Rectal smooth muscle tissue (tissue), 1 donor: Measurements from ENCODE around the gene PPP2R2B.

Experiments
- H3K27ac ChIP-seq: one replicate; pipeline ENCODE4 v1.7.0; 2013; ENCODE audit warnings: low read depth, low read length, inconsistent platforms
- H3K27me3 ChIP-seq: one replicate; pipeline ENCODE4 v1.7.0; 2013; ENCODE audit warnings: low read length; ENCODE audit not compliant: control insufficient read depth, insufficient read depth
- H3K36me3 ChIP-seq: one replicate; pipeline ENCODE4 v1.7.0; 2013; ENCODE audit warnings: low read length; ENCODE audit not compliant: control insufficient read depth, insufficient read depth
- H3K4me1 ChIP-seq: one replicate; pipeline ENCODE4 v1.7.0; 2013; ENCODE audit warnings: low read length; ENCODE audit not compliant: control insufficient read depth, insufficient read depth
- H3K4me3 ChIP-seq: one replicate; pipeline ENCODE4 v1.7.0; 2013; ENCODE audit warnings: low read length
- H3K9ac ChIP-seq: one replicate; pipeline ENCODE4 v1.7.0; 2013; ENCODE audit warnings: low read length

The PPP2R2B gene

GRCh38 chr5:146878476-146879172 is at the start of gene PPP2R2B:
Gene PPP2R2B (minus strand): TSS chr5:146878757.
- Histone ChIP-seq H3K9ac (no peak within 1 kb of the TSS), H3K27ac (no peak within 1 kb of the TSS), H3K4me3 (peak within 1 kb of the TSS; percentile 70), H3K36me3 (no peaks in the 10 kb centered on the region), H3K4me1 (no peaks in the 10 kb centered on the region), H3K27me3 (peaks cover 3% of the 10 kb centered on the region)

- Histone ChIP-seq H3K4me3 (no peak overlapping the region), H3K36me3 (no peaks in the 10 kb centered on the region), H3K4me1 (no peaks in the 10 kb centered on the region), H3K27me3 (no peaks in the 10 kb centered on the region), H3K9ac (no peak overlapping the region), H3K27ac (no peak overlapping the region)
Observed at GRCh38 chr5:146924132-146924531, 45.6 kb upstream of the PPP2R2B start.

- H3K27me3 ChIP-seq = no peaks in the 10 kb centered on the region
- H3K9ac ChIP-seq = no peak overlapping the region
- H3K4me1 ChIP-seq = no peaks in the 10 kb centered on the region
- H3K4me3 ChIP-seq = no peak overlapping the region
- no peaks in the 10 kb centered on the region for H3K36me3 ChIP-seq
- H3K27ac ChIP-seq = no peak overlapping the region
Observed at GRCh38 chr5:146921225-146921624, 42.7 kb upstream of the PPP2R2B start.

GRCh38 chr5:146920351-146920881 is 41.9 kb upstream of the PPP2R2B start:
- Histone ChIP-seq H3K9ac (no peak overlapping the region), H3K27ac (no peak overlapping the region), H3K27me3 (no peaks in the 10 kb centered on the region), H3K4me1 (no peaks in the 10 kb centered on the region), H3K4me3 (no peak overlapping the region), H3K36me3 (no peaks in the 10 kb centered on the region)

GRCh38 chr5:146919304-146919703 is 40.7 kb upstream of the PPP2R2B start:
- Histone ChIP-seq H3K4me1 (no peaks in the 10 kb centered on the region), H3K4me3 (no peak overlapping the region), H3K36me3 (no peaks in the 10 kb centered on the region), H3K9ac (no peak overlapping the region), H3K27me3 (no peaks in the 10 kb centered on the region), H3K27ac (no peak overlapping the region)

GRCh38 chr5:146917931-146918330 is 39.4 kb upstream of the PPP2R2B start:
- H3K4me1 ChIP-seq = no peaks in the 10 kb centered on the region
- no peak overlapping the region for H3K9ac ChIP-seq
- H3K4me3 ChIP-seq = no peak overlapping the region
- H3K36me3 ChIP-seq = no peaks in the 10 kb centered on the region
- H3K27ac ChIP-seq = no peak overlapping the region
- H3K27me3 ChIP-seq = no peaks in the 10 kb centered on the region

- no peak overlapping the region for H3K27ac ChIP-seq
- no peaks in the 10 kb centered on the region for H3K36me3 ChIP-seq
- no peak overlapping the region for H3K4me3 ChIP-seq
- no peaks in the 10 kb centered on the region for H3K4me1 ChIP-seq
- H3K9ac ChIP-seq = no peak overlapping the region
- no peaks in the 10 kb centered on the region for H3K27me3 ChIP-seq
Observed at GRCh38 chr5:146912874-146913273, 34.3 kb upstream of the PPP2R2B start.

- H3K4me1 ChIP-seq = no peaks in the 10 kb centered on the region
- H3K36me3 ChIP-seq = no peaks in the 10 kb centered on the region
- H3K4me3 ChIP-seq = no peak overlapping the region
- H3K27me3 ChIP-seq = no peaks in the 10 kb centered on the region
- H3K9ac ChIP-seq = no peak overlapping the region
- H3K27ac ChIP-seq = no peak overlapping the region
Observed at GRCh38 chr5:146910239-146910638, 31.7 kb upstream of the PPP2R2B start.

GRCh38 chr5:146909255-146910068 is 30.9 kb upstream of the PPP2R2B start:
- Histone ChIP-seq H3K27ac (no peak overlapping the region), H3K9ac (no peak overlapping the region), H3K4me3 (no peak overlapping the region), H3K4me1 (no peaks in the 10 kb centered on the region), H3K36me3 (no peaks in the 10 kb centered on the region), H3K27me3 (no peaks in the 10 kb centered on the region)

- H3K27me3 ChIP-seq = no peaks in the 10 kb centered on the region
- no peak overlapping the region for H3K9ac ChIP-seq
- H3K27ac ChIP-seq = no peak overlapping the region
- H3K36me3 ChIP-seq = no peaks in the 10 kb centered on the region
- H3K4me3 ChIP-seq = no peak overlapping the region
- H3K4me1 ChIP-seq = no peaks in the 10 kb centered on the region
Observed at GRCh38 chr5:146906803-146907202, 28.2 kb upstream of the PPP2R2B start.

GRCh38 chr5:146904890-146905289 is 26.3 kb upstream of the PPP2R2B start:
- Histone ChIP-seq H3K9ac (no peak overlapping the region), H3K27ac (no peak overlapping the region), H3K4me1 (no peaks in the 10 kb centered on the region), H3K27me3 (no peaks in the 10 kb centered on the region), H3K4me3 (no peak overlapping the region), H3K36me3 (no peaks in the 10 kb centered on the region)

GRCh38 chr5:146903789-146904188 is 25.2 kb upstream of the PPP2R2B start:
- Histone ChIP-seq H3K36me3 (no peaks in the 10 kb centered on the region), H3K9ac (no peak overlapping the region), H3K4me1 (no peaks in the 10 kb centered on the region), H3K4me3 (no peak overlapping the region), H3K27me3 (no peaks in the 10 kb centered on the region), H3K27ac (no peak overlapping the region)
